Right lobe of liver (tissue), 4 donors: Measurements from ENCODE around the gene SYT14.

Source experiments
- POLR2A ChIP-seq: fragments of 450-650 bp; IDR thresholded peaks from one replicate; pipeline ENCODE4 v1.6.1; 2017; ENCODE audit warnings: antibody characterized with exemption, mild to moderate bottlenecking
- TF ChIP-seq, protein P1 (sequence below), 4 donors: fragments of 200-600 bp in 3 of 4; fragments of 450-650 bp in 1 of 4; IDR thresholded peaks; one replicate each; pipeline versions ENCODE4 v1.5.1 to v1.8.0; 2016 to 2022; ENCODE audit warnings: antibody characterized with exemption in 4 of 4, mild to moderate bottlenecking in 2 of 4
- donor health status: DM: no; HTN: no; CAD: no.
- donor health status: DM: no; HTN: no; CAD: no.
- donor health status: DM: no; HTN: yes; CAD: no.

DNA sequence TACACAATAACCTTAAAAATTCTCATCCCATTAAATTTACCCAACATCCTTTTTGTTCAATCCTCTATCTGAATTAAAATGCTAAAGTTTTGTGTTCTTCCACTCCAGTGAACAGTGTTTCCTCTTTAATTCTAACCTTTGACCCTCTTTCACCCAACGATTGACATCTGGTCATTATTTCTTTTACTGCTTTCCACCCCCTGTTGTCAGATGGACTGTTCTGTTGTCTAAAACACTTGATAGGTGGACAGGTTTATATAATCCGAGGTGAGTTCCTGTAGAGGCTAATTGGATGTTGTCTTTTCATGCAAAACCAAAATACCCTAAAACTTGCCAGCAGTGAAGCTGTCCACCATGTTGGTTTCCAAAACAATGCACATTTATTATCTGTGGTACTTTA, 221.2 kb downstream of the SYT14 start:
- no peak for TF ChIP-seq POLR2A
- TF ChIP-seq, protein P1, sequence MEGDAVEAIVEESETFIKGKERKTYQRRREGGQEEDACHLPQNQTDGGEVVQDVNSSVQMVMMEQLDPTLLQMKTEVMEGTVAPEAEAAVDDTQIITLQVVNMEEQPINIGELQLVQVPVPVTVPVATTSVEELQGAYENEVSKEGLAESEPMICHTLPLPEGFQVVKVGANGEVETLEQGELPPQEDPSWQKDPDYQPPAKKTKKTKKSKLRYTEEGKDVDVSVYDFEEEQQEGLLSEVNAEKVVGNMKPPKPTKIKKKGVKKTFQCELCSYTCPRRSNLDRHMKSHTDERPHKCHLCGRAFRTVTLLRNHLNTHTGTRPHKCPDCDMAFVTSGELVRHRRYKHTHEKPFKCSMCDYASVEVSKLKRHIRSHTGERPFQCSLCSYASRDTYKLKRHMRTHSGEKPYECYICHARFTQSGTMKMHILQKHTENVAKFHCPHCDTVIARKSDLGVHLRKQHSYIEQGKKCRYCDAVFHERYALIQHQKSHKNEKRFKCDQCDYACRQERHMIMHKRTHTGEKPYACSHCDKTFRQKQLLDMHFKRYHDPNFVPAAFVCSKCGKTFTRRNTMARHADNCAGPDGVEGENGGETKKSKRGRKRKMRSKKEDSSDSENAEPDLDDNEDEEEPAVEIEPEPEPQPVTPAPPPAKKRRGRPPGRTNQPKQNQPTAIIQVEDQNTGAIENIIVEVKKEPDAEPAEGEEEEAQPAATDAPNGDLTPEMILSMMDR (IDR thresholded peaks at IDR 0.05) = no peak
